Tibial nerve (tissue), 4 donors: ENCODE results near the gene CHKA. TPM values are rescaled to one million over a fixed set of nuclear protein-coding genes. Genes with fewer than 3 reads are reported as not detected.

Experiments
- DNase-seq, 2 donors: peaks; one replicate each; pipeline ENCODE4 v3.0.0-alpha.2; 2019; ENCODE audit warnings: low spot score in 2 of 2
- H3K27ac ChIP-seq, 4 donors: fragments of 200-600 bp; sonication (generic) in 3 of 4; one replicate each; pipeline ENCODE4 v1.5.1; 2017 to 2019; ENCODE audit warnings: mild to moderate bottlenecking in 1 of 4
- H3K27me3 ChIP-seq, 2 donors: fragments of 200-600 bp; sonication (generic) in 1 of 2; one replicate each; pipeline versions ENCODE4 v1.5.1 to v1.6.0; 2017 to 2019
- H3K36me3 ChIP-seq, 3 donors: fragments of 200-600 bp; sonication (generic); one replicate each; pipeline ENCODE4 v1.5.1; 2018 to 2019
- H3K4me1 ChIP-seq, 4 donors: fragments of 200-600 bp; sonication (generic) in 3 of 4; one replicate each; pipeline ENCODE4 v1.5.1; 2017 to 2019
- H3K4me3 ChIP-seq, 4 donors: fragments of 200-600 bp; sonication (generic) in 3 of 4; one replicate each; pipeline ENCODE4 v1.5.1; 2017 to 2019; ENCODE audit warnings: mild to moderate bottlenecking in 1 of 4, moderate library complexity in 1 of 4
- H3K9me3 ChIP-seq, 4 donors: fragments of 200-600 bp; sonication (generic) in 3 of 4; one replicate each; pipeline ENCODE4 v1.5.1; 2017 to 2019
- CTCF ChIP-seq, 5 experiments: fragments of 200-600 bp in 3 of 5; fragments of 450-650 bp in 2 of 5; sonication (generic) in 3 of 5; IDR thresholded peaks; one replicate each; pipeline ENCODE4 v1.5.1; 2016 to 2019; ENCODE audit warnings: antibody characterized with exemption in 5 of 5, mild to moderate bottlenecking in 3 of 5, moderate library complexity in 2 of 5
- EP300 ChIP-seq, 2 donors: sonication (generic); formaldehyde crosslinking; IDR thresholded peaks; one replicate each; pipeline ENCODE4 v1.6.1; 2017; ENCODE audit warnings: antibody characterized with exemption in 2 of 2, mild to moderate bottlenecking in 1 of 2
- POLR2A ChIP-seq, 2 donors: fragments of 450-650 bp; IDR thresholded peaks; one replicate each; pipeline ENCODE4 v1.6.1; 2017; ENCODE audit warnings: antibody characterized with exemption in 2 of 2, mild to moderate bottlenecking in 2 of 2, moderate library complexity in 2 of 2
- whole genome bisulfite sequencing, 2 donors: methylation state at CpG; one replicate each; pipeline ENCODE4 v1.1.5; 2018; 5-methylcytosine and 5-hydroxymethylcytosine counted together
- total RNA-seq, 4 donors: library from RNA; depleted of rRNA; stranded (reverse); fragments of >200 nt; gene quantifications; one replicate each; pipeline ENCODE4 v1.1.0, GENCODE V29; 2016

CHKA gene
- total RNA-seq, 4 donors from 2014 or later = 53.7 to 83.9 (median 78.0) TPM

GRCh38 chr11:68037411-68038225, 83.6 kb downstream of the CHKA start:
- peak overlapping the region; percentile 71 to 94 (median 94) for H3K27ac ChIP-seq
- peak overlapping the region in 1 of 4 donors; percentile 77 for H3K4me3 ChIP-seq
- H3K36me3 ChIP-seq = peaks cover 0 to 53% (median 6%) of the 10 kb centered on the region in 3 donors
- H3K27me3 ChIP-seq = no peaks in the 10 kb centered on the region
- peaks cover 0 to 71% (median 40%) of the 10 kb centered on the region in 4 donors for H3K4me1 ChIP-seq
- TF ChIP-seq EP300 (IDR thresholded peaks at IDR 0.05) (no peak), POLR2A (IDR thresholded peaks at IDR 0.05) (no peak), CTCF (IDR thresholded peaks at IDR 0.05) (no peak)
- no peak for DNase-seq
- WGBS, 2 donors = 78 to 80% methylated on average over 19 to 20 of the region's 20 CpGs
- H3K9me3 ChIP-seq = no peaks in the 10 kb centered on the region

DNA sequence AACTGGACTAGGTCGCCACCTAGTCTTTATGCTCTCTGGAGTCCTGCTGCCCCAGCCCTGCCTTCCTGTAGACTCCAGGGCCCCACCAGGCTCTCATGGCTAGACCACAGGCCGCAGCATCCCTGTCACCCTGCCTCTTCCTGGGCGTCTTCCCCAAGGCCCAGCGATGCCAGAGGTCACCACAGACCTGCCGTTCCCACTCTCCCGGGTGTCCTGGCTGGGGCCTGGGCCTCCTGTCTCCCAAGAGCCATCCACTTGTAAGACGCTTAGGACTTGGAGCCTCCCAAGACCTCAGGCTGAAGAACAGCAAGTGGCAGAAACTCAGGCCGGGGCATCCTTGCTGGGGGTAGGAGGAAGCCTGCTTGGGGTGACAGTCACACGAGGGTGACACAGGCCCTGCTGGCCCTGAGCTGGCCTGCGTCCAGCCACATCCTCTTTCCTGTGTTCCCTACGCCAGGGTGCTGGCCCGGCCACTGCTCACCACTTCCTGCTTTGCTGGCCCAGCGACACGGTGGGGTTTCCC, 84.4 kb downstream of the CHKA start:
- DNase-seq = no peak
- TF ChIP-seq POLR2A (IDR thresholded peaks at IDR 0.05) (no peak), EP300 (IDR thresholded peaks at IDR 0.05) (no peak), CTCF (IDR thresholded peaks at IDR 0.05) (no peak)
- WGBS, 2 donors = 57 to 65% methylated on average over 14 of the region's 14 CpGs
- Histone ChIP-seq H3K9me3 (no peaks in the 10 kb centered on the region), H3K4me1 (peaks cover 0 to 71% (median 46%) of the 10 kb centered on the region in 4 donors), H3K36me3 (peaks cover 0 to 52% (median 6%) of the 10 kb centered on the region in 3 donors), H3K27ac (peak overlapping the region in 3 of 4 donors; percentile 94), H3K27me3 (no peaks in the 10 kb centered on the region), H3K4me3 (no peak overlapping the region)

GRCh38 chr11:68036141-68036716, 85.0 kb downstream of the CHKA start:
- WGBS, 2 donors = 87 to 90% methylated on average over 20 to 23 of the region's 27 CpGs
- Histone ChIP-seq H3K27ac (peak overlapping the region in 3 of 4 donors; percentile 94), H3K4me1 (peaks cover 0 to 71% (median 49%) of the 10 kb centered on the region in 4 donors)

GRCh38 chr11:68035266-68035876, 85.8 kb downstream of the CHKA start:
- Histone ChIP-seq H3K27me3 (no peaks in the 10 kb centered on the region), H3K4me1 (peaks cover 0 to 67% (median 47%) of the 10 kb centered on the region in 4 donors), H3K9me3 (no peaks in the 10 kb centered on the region), H3K36me3 (peaks cover 0 to 47% (median 6%) of the 10 kb centered on the region in 3 donors), H3K27ac (no peak overlapping the region), H3K4me3 (no peak overlapping the region)
- no peak for DNase-seq
- TF ChIP-seq EP300 (IDR thresholded peaks at IDR 0.05) (no peak), POLR2A (IDR thresholded peaks at IDR 0.05) (no peak), CTCF (IDR thresholded peaks at IDR 0.05) (no peak)
- 81 to 85% methylated on average over 13 of the region's 13 CpGs for WGBS, 2 donors

More at GRCh38 chr11:68036141-68036716, 85.0 kb downstream of the CHKA start:
- TF ChIP-seq POLR2A (IDR thresholded peaks at IDR 0.05) (no peak), EP300 (IDR thresholded peaks at IDR 0.05) (no peak), CTCF (IDR thresholded peaks at IDR 0.05) (no peak)
- Histone ChIP-seq H3K4me3 (no peak overlapping the region), H3K9me3 (no peaks in the 10 kb centered on the region), H3K27me3 (no peaks in the 10 kb centered on the region), H3K36me3 (peaks cover 0 to 48% (median 6%) of the 10 kb centered on the region in 3 donors)
- DNase-seq = no peak
